Smooth muscle cell of the umbilical artery (primary cell): Measurements from ENCODE around the gene EPHA3. TPM values are rescaled to one million over a fixed set of nuclear protein-coding genes. Genes with fewer than 3 reads are reported as not detected.

ENCODE experiments used
- total RNA-seq: library from RNA; depleted of rRNA; stranded (reverse); fragments of >200 nt; gene quantifications from 2 replicates; pipeline ENCODE4 v1.2.3, GENCODE V29; 2014

Gene EPHA3
- total RNA-seq: 4.2 and 17.0 TPM in 2 replicates

DNA sequence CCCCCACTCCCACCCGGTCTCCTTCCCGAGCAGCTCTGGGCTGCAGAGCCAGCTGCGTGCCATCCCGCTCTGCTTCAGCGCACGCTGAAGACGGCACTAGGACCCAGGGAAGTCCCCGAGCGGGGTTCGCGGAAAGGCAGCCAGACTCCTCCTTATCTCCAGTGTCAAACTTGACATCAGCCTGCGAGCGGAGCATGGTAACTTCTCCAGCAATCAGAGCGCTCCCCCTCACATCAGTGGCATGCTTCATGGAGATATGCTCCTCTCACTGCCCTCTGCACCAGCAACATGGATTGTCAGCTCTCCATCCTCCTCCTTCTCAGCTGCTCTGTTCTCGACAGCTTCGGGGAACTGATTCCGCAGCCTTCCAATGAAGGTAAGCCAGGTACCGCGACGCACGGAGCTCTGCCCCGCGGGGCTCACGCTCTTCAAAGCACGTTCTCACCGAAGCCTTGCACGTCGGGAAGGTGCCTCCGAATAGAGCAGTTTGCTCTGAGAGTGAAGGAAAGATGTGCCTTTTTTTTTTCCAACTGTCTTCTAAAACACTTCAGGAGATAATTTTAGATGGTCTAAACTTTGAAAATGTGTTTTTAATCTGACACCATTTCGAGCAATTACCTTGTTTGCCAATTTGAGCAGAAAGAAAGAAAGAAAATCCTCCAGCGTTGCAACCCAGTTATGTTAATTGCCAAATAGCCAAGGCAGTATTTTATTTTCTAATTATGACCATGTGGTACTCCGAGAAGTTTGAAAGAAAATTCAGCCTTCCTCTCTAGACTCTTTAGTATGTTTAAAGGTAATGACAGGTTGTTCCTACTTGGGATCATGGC is at the start of gene EPHA3:
TSS of gene EPHA3 (plus strand) at position 161 of the 830 bp plus-strand sequence. CDS start at position 289, 128 bp downstream.

